Kidney epithelial cell (primary cell): ENCODE data around the gene CLIP1. TPM values are rescaled to one million over a fixed set of nuclear protein-coding genes. Genes with fewer than 3 reads are reported as not detected.

Source experiments
- DNase-seq: peaks from one replicate; pipeline ENCODE4 v3.0.0-alpha.2; 2010; ENCODE audit warnings: low read depth
- H3K27me3 ChIP-seq: 2 replicates; pipeline ENCODE4 v1.6.0; 2011; ENCODE audit warnings: low read length; ENCODE audit not compliant: control insufficient read depth, insufficient read depth
- H3K36me3 ChIP-seq: 2 replicates; pipeline ENCODE4 v1.5.1; 2011; ENCODE audit warnings: low read length; ENCODE audit not compliant: control insufficient read depth, insufficient read depth
- H3K4me3 ChIP-seq: 2 replicates; pipeline ENCODE4 v1.5.1; 2011; ENCODE audit warnings: low read depth, mild to moderate bottlenecking, control low read depth, low read length
- total RNA-seq: library from RNA; depleted of rRNA; stranded (reverse); fragments of >200 nt; gene quantifications from 2 replicates; pipeline ENCODE4 v1.2.3, GENCODE V29; 2015
- TF ChIP-seq, protein P1 (sequence below): IDR thresholded peaks from 2 replicates; pipeline ENCODE4 v1.5.1; 2011; ENCODE audit warnings: mild to moderate bottlenecking, moderate library complexity, low read length, control low read depth, inconsistent platforms; ENCODE audit not compliant: insufficient read depth, poor library complexity, severe bottlenecking

The CLIP1 gene
- total RNA-seq, 1 donor from 2014 or later: 58.7 TPM

DNA sequence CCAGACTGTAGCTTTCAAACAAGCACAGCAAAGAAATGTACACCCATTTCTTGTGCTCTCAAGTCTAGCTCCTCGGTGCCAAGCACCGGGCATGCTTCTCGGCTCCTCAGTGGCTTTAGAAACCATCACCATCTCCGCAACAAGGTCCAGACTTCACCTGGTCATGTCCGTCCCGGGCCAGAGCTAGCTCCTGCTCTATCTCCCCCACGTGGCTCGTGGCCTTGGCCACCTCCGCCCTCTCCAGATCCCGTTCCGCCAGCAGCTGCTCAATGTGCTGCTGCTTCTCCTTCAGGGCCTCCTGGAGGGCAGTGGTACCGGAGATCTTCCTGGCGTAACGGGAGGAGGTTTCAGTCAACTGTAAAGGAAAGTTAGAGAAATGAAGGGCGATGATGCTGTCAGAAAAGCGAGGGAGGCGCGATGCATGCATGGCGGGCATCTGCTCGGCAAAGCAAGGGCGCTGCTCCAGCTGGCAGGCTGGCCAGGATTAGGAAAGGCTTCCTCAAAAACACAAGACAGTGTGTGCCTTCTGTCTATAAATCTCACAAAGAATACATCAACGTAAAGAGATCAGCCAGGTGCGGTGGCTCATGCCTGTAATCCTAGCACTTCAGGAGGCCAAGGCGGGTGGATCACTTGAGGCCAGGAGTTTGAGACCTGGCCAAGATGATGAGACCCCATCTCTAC is 67.4 kb downstream of the CLIP1 start:
- H3K36me3 ChIP-seq: peaks cover 4% of the 10 kb centered on the region
- H3K27me3 ChIP-seq: no peaks in the 10 kb centered on the region
- no peak for DNase-seq
- TF ChIP-seq, protein P1, sequence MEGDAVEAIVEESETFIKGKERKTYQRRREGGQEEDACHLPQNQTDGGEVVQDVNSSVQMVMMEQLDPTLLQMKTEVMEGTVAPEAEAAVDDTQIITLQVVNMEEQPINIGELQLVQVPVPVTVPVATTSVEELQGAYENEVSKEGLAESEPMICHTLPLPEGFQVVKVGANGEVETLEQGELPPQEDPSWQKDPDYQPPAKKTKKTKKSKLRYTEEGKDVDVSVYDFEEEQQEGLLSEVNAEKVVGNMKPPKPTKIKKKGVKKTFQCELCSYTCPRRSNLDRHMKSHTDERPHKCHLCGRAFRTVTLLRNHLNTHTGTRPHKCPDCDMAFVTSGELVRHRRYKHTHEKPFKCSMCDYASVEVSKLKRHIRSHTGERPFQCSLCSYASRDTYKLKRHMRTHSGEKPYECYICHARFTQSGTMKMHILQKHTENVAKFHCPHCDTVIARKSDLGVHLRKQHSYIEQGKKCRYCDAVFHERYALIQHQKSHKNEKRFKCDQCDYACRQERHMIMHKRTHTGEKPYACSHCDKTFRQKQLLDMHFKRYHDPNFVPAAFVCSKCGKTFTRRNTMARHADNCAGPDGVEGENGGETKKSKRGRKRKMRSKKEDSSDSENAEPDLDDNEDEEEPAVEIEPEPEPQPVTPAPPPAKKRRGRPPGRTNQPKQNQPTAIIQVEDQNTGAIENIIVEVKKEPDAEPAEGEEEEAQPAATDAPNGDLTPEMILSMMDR: no peak
- no peak overlapping the region for H3K4me3 ChIP-seq

DNA sequence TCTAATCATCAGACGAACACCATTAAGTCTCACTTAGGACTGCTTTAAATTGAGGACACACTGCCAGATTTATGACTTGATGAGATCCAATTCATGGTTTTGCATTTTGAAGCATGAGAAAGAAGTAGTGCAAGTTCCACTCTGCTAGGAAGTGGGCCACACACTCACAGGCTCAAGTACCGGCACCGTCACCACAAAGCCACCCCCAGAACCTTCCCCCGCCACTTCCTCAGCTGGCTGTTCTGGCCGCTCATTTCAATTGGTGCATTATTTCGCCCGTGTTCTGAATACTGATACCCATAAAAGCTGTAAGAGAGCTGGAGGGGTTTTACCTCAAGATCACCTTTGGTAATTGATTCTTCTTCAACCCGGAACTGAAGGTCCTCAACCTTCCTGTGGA is 70.1 kb downstream of the CLIP1 start:
- H3K4me3 ChIP-seq: no peak overlapping the region
- no peak for DNase-seq
- H3K27me3 ChIP-seq: no peaks in the 10 kb centered on the region
- peaks cover 5% of the 10 kb centered on the region for H3K36me3 ChIP-seq
- TF ChIP-seq, protein P1: no peak

DNA sequence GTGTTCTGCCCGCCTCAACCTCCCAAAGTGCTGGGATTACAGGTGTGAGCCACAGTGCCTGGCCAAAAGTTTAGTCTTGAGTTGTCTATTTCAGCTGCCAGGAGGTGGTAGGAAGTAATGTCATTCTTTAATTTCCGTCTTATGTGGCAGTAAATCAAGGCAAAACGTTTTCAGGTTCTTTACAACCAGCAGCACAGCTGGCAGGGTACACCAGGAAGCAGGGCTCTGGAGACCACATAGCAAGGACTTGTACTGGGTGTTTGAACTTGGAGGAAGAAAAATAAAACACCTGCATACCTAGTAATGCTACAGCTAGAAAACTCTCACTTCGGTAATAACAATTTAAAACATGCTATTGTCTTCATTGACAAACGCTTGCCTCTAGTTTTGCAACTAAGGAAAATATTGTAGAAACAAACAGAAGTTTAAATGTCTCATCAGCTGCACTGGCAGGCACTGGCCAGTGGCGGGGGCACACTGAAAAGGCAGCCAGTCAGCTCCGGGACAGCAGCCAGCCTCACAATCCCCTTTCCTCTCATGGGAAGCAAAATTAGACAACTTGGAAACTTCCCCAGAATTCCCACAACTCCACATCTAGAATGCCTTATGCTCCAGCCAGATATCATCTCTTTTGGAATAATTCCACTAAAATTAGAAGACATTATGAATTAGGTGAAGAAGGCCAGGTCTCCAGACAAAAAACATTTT is 72.2 kb downstream of the CLIP1 start:
- Histone ChIP-seq H3K4me3 (no peak overlapping the region), H3K27me3 (no peaks in the 10 kb centered on the region), H3K36me3 (peaks cover 5% of the 10 kb centered on the region)
- no peak for DNase-seq
- TF ChIP-seq, protein P1: no peak

DNA sequence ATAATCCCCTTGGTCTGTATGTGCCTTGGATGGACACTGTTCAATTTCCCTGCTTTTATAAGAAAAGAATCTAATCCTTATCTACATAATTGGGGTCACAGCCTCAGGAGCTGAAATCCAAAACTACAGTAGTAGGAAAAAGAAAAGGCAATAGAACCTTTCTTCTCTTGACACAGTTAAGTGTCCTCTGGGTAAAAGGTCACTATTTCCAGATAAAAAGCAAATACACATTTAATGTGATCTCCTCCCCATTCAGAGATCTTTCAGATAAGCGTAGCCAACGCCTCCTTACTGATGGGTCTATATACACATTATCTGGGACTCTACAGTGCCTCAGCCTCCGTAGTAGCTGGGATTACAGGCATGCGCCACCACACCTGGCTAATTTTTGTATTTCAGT is 73.4 kb downstream of the CLIP1 start:
- no peaks in the 10 kb centered on the region for H3K27me3 ChIP-seq
- peaks cover 3% of the 10 kb centered on the region for H3K36me3 ChIP-seq
- TF ChIP-seq, protein P1: no peak

DNA sequence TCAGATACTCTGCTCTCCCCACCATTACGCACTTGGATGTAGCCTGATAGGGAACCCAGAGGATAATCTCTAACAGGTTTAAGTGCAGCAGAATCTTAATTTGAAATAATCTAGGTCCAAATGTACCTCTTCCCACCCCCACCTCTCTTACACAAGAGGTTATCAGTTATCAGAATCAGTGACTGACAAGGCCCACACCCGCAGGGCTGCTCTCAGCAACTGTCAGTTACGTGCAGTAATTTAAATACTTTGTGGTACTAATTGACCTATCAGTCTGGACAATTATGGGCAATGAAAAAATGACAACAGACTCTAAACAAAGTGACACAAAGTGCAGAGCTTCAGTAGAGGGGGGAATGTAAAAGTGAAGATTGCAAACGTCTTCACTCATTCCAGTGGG is 74.0 kb downstream of the CLIP1 start:
- peaks cover 3% of the 10 kb centered on the region for H3K36me3 ChIP-seq
- DNase-seq: no peak

More for the DNA sequence above, 73.4 kb downstream of the CLIP1 start:
- DNase-seq: no peak
- H3K4me3 ChIP-seq: no peak overlapping the region

More for the DNA sequence above, 74.0 kb downstream of the CLIP1 start:
- Histone ChIP-seq H3K27me3 (no peaks in the 10 kb centered on the region), H3K4me3 (no peak overlapping the region)
- TF ChIP-seq, protein P1: no peak
